HG02623 (cell line): ENCODE results near the gene SLC39A8.
"Not testable (repeated sequence)": the region's sequence is repeated elsewhere in the genome, so short reads cannot be mapped to it uniquely, and the experiment has no call there.

Experiments used
- ATAC-seq: cut with Tn5 transposase; IDR thresholded peaks from one replicate; pipeline ENCODE4 v1.9.1; 2021; ENCODE audit warnings: moderate library complexity; ENCODE audit not compliant: unreplicated experiment

The SLC39A8 gene

DNA sequence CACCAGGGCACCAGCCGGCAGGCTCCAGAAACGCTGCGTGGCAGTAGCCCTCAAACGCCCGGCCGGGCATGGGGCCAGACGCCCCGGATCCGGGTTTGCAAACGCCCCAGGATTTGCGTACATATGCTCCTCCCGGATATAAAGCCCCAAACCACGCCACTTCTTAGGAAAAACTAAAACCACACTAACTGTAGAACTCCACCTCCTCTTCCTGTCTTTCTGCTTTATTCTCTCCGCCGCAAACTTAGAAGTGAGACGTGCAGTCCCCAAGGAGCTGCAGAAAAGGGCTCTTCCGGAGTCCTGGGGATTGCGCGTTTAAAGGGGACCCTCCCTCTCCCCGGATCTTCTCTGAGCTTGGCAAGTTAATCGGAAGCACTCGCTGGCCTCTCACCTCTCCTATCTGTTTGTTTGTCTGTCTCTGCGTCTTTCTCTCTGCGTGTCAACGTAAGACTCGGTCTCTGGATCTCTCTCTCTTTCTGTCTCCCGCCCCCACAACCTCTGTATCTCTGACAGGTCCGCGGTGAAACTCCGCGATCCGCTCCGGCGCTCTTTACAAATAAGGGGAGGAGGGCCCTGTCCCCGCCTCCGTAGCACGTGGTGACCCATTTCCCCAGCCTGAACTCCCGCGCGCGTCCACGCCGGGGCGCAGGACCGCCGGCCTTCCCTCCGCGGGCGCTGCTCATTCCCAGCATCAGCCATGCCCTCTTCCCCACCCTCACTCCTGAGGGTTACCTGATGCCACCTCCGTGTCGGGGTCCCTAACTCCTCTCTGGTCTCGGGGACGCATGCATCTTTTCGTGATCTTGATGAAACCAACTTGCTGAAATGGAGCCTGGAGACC, at the start of gene SLC39A8:
Gene SLC39A8, minus strand, starts transcription at position 529 of the 841 bp plus-strand sequence. CDS start 820 bp downstream, outside the sequence.
- ATAC-seq: peak; percentile 76

DNA sequence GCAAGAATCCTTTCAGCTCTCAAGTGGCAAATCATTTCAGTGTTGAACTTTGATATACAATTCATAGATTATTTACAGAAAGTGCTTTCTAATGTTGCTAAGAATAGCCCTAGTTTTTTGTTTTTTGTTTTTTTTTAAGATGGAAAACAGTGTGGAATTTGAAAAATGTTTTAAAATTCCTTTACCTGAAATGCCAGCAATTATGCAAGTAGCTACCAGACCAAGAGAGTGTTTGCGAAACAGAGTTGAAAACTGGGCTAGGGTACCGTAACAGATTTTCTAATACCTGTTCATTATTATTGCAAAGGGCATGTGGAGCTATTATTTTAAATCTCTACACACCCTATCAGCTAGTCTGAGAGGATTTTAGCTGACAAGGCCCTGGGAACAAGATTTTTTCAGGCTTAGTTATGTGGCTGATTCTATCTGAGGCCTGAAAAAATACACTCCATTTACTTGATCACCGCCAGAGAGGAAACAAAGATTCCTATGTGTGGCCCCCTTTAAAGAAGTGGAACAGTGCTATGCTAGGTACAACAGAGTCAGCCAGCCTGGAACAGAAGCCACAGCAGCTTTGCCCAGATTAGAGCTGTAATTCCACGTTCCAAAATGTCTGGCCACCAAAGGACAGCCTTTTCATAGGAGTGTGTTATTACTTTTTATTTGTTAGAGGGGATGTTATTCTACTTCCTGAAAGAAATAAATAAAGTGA, 46.9 kb upstream of the SLC39A8 start:
- no peak for ATAC-seq

DNA sequence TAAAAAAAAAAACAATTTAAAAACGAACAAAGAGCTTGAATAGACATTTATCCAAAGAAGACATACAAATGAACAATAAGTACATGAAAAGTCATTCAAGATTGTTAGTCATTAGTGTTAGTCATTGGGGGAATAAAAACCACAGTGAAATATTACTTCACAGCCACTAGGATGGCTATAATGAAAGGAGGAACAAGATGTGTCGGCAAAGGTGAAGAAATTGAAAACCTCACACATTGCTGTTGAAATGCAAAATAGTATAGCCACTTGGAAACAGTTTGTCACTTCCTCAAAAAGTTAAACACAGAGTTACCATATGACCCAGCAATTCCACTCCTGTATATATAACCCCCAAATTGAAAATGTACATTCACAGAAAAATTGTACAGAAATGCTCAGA, 45.2 kb upstream of the SLC39A8 start:
- ATAC-seq: peak; percentile 92

DNA sequence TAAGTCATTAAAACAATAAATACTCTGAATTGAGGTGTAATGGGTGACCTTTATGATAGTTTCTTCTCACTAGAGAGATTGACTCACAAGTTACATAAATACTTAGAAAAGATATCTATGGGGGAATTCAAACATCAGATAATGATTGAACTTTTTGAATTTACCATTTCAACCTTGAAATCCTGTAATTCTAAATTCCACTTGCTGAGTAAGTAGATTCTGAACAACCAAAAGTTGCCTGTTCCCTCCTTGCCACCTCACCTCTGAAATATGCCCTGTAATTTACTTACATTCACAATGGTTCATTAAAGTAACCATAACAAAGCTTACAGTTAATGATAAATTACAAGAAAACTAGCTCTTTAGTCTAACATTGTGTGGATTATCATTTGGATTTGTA, 43.3 kb upstream of the SLC39A8 start:
- no peak for ATAC-seq

DNA sequence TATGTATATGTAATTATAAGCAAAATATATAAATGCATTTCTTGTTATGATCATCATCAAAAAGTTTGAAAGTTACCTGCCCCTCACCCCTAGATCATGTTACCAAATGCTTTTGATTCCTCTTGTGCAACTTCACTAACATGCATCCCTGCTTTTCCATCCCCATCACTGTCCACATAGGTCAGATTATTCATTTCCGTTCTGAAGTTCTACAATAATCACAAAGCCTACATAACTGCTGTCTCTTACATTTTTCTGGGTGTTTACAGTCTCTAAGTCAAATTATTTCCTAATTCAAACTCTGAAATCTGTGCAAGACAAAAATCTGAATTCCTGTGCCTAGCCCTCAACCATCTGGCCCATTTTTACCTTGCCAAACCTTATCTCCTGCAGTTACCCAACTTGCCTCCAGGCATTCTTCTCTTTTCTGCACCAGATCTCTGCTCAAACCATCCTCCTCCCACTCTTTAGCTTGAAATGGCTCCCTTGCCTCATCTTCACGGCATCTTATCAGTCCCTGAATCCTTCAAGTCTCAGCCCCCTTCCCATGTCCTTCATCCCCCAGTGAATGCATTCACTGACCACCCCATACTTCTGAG, 42.4 kb upstream of the SLC39A8 start:
- no peak for ATAC-seq

DNA sequence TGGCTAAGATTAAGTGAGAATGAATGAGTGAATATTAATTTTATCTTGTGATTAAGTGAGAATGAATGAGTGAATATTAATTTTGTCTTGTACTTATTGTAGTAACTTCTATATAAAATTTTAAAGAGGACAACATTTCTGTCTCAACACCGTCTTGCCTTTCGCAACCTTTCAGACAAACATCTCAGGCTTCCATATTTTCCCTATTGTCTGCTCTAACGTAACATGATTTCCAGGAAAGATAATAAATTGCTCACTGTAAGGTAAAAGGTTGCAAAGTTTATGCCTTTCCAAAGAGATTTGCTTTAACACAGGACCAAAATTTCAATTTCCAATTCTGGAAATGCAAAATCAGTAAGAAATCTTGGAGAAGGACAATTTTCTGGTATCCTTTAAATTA, 41.7 kb upstream of the SLC39A8 start:
- no peak for ATAC-seq

DNA sequence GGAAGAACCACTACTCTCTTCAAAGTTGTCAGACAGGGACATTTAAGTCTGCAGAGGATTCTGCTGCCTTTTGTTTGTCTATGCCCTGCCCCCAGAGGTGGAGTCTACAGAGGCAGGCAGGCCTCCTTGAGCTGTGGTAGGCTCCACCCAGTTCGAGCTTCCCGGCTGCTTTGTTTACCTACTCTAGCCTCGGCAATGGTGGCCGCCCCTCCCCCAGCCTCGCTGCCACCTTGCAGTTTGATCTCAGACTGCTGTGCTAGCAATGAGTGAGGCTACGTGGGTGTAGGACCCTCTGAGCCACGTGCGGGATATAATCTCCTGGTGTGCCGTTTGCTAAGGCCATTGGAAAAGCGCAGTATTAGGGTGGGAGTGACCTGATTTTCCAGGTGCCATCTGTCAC, 35.0 kb upstream of the SLC39A8 start:
- ATAC-seq: not testable (repeated sequence)

DNA sequence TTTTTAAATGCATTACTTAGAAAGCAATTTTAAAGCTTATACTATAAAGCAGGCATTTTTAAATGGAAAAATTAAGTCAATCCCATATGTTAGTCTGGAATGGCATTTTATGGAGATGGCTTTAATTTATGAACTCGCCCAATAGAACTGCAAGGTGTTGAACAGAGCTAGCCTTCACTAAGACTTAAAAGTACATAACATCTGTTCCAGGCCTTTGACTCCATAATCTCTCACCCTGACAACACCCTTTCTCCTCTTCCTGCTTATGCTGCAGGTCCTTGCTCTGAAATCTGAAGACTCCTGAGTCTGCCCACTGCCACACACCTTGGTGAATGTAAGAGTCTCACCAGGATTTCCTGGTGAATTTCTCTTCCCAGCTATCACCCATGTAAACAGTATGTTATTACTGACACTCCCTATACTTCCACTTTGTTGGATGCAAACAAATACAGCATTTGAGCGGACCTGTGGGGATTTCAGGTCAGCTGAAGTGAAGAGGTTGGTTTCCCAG, 17.7 kb upstream of the SLC39A8 start:
- no peak for ATAC-seq

DNA sequence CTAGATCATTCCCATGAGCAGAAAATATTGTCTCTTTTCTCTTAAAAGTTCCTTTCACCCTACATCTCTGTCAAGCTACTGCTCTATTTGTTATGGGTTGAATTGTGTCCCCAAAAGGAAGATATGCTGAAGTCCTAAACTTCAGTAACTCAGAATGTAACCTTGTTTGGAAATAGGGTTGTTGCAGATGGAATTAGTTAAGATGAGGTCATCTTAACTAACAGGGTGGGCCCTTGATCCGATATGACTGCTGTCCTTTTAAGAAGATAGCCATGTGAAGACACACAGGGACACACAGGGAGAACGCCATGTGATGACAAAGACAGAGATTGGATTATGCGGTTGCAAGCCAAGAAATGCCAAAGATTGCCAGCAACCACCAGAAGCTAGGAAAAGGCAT, 12.8 kb upstream of the SLC39A8 start:
- ATAC-seq: no peak

DNA sequence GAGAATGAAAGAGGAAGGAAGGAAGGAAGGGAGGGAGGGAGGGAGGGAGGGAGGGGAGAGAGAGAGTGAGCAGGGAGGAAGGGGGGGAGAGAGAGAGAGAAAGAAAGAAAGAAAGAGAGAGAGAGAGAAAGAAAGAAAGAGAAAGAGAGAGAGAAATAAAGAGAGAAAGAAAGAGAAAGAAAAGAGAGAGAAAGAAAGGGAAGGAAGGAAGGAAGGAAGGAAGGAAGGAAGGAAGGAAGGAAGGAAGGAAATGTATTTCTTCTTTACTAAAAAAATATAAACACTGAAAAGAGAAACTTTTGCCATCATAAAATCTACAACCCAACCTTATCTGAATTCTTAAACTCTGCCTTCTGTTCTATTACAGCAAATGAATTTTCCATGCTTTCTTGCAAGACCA, 12.4 kb upstream of the SLC39A8 start:
- not testable (repeated sequence) for ATAC-seq

DNA sequence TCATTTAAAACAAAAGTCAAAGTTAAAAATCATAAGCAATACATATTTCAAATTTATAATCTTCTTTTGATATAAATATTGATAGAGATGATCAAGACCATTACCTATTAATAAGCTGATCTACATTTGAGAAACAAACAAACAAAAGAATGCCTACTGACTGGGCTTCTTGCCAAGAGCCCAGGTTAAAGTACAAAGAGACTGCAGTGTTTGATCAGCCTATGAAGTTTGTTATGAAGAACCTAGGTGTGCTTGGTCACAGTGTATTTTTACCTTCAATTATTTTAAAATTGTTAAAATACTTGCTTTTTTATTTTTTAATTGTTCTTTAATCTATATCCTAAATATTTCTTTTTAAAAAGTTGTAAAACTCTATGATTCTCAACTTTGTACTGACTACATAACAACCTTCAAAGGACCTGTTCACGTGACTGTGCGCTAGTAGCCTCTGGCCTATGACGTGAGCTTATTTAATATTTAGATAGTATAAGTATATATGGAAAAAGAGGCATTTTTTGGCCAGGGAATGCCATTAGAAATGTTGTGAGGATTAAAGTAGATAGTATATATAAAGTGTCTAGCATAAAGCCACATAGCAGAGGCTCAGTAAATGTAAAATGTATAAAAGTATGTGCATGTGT, 11.4 kb upstream of the SLC39A8 start:
- no peak for ATAC-seq

DNA sequence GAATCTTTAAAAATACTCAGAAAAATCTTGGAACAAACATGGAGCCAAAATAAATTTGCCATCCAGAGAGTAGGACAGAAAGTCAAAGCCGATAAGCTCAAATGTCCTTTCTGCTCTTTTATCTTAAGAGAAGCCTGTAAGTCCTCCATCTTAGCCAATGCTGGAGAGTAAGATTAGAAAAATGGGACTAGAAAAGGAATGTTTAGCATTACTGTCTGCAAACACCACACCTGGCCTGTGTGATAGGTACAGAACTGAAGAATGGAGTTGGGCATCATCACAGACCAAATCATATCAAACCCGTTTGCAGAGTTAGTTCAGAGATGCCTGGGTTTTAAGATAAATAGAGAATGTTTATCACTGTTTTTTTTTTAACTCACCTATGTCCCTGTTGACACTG, 10.5 kb upstream of the SLC39A8 start:
- no peak for ATAC-seq

DNA sequence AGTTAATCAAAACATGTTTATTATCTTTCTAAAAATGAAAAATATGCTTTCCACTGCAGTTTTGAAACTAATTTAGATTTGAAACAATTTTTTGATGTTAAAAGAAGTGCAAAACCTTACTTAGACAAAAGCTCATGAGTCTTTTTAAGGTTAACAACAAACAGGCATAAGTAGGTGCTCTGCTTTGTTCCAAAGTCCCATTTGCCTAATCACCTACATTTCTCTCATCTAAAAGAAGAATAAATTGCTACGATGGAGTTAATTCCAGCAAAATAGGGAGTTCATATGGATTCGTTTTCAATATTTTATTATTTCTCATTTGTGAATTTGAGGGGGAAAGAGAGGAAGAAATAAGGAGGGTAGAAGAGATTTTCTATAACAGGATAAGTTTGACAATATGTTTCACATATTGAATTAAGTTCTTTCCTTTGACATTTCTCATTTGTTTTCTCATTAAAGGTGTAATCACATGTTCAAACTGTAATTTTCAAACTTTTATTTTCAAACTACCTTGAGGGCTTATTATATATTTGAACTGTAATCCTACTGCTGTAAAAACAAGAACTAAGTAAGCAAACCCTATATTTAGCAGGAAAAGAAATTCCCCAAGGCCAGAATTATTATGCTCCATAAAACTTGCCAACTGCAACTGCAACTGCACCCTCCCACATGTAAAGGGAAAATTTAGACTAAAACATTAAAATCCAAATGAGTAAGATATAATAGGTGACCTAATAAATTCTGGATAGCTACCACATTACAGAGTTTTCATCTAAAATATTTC, 9.6 kb upstream of the SLC39A8 start:
- ATAC-seq: no peak

DNA sequence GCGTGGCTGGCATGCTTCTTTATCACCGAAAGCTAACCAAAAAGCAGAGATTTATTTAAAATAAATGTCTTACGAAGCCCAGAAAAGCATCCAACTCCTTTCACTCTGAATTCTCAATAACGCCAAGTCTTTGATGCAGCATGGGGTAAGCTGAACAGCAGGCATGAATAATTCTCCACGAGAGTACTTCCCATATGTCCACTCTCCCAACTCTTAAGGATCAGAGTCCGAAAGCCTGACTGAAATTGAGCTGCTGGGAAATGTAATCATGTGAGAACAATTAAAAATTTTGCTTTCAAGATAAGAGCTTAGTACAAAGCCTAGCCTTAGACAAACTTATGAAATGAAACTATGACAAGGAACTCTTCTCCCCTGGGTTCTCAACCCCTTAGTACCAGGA, 7.5 kb upstream of the SLC39A8 start:
- ATAC-seq: no peak

DNA sequence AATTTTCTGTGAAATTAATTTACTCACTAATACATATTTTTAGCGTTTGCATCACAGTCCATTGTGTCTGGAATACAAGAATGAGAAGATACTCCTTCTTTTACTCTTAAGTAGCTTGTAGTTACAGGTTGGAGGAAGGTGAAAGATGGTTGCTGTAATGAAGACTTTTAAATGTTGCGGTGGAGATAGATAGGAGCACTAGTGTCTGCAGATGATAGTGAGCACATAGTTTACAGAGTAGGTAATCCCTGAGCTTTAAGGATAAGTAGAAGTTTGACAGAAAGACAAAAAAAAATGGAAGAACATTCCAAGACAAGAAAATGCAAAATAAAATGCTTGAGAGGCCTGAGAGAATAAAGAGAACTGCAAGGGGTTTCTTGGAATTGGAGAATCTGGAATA, 5.4 kb upstream of the SLC39A8 start:
- ATAC-seq: no peak

DNA sequence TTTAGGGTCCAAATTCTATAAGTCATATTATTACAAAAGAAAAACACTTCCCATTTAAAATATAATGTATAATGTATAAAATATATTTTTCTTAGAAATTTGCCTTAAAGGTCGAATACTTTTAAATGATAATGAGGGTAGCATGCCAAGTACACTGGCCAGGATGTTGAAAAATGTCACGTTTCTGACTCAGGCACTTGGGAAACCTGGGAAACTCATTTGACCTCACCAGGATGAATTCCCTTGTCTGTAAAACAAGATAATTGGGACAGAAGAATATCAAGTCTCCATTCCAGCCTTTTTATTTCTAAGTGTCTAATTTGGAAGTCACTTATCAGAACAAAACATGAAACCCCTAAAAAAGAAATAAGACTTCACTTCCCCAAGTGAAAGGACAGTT, 3.4 kb upstream of the SLC39A8 start:
- ATAC-seq: no peak

DNA sequence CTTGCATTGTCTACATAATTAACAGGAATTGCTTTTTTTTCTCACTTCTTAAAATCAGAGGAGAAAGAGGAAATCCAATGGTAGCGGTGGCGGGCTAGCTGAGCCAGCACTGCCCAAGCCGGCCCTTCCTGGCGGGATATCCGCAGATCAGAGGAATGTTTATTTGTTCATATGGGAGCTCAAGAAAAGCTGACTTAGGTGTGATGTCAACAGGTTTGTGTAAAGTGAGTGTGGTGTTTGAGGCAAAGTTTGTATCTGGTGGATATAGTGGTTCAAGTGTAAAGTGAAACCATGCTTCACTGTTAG, 466 bp upstream of the SLC39A8 start:
- no peak for ATAC-seq

DNA sequence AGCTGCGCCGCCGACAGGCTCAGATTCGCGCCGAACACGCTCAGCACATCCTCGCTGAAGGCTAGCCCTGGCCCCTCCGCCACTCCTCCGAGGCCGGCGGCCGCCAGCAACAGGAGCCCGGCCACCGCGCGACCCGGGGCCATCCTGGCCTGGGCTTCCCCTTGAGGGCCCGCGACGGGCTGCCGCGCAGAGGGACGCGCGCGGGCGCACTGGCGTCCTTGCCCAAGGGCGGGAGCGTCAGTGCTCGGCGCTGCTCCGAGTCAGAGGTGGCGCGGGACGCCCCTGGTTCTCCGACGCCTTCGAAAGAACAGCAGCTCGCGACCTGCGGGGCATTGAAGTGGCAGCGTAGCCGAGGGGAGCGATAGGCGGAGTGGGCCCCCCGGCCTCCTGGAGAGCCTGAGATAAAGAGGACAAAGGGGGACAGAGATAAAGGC, 745 bp downstream of the SLC39A8 start:
- peak; percentile 37 for ATAC-seq

DNA sequence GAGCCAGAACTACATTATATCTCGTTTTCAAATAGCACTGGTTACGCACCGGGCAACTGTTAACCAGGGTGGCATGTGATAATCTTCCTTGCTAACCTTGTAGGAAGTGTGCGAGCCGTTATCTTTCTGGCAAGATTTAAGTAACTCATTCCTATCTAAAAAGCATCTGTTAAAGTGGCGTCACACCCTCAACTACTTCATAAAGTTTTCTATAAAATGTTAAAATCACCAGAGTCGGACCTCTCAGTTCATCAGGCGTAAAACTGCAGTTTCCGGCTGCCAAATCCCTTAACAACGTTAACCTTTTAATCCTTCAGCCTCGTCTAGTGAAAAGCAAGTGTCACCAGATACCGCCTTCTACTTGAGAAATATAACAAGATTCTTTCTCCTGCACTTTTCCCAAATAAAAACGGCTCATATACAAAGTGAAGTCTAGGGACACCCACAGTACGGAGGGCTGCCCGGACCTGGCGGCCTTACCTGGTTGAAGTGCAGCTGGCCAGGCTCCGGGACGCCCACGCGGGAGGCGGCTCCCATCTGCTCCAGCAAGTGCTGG, 1.2 kb downstream of the SLC39A8 start:
- ATAC-seq: peak; percentile 32

DNA sequence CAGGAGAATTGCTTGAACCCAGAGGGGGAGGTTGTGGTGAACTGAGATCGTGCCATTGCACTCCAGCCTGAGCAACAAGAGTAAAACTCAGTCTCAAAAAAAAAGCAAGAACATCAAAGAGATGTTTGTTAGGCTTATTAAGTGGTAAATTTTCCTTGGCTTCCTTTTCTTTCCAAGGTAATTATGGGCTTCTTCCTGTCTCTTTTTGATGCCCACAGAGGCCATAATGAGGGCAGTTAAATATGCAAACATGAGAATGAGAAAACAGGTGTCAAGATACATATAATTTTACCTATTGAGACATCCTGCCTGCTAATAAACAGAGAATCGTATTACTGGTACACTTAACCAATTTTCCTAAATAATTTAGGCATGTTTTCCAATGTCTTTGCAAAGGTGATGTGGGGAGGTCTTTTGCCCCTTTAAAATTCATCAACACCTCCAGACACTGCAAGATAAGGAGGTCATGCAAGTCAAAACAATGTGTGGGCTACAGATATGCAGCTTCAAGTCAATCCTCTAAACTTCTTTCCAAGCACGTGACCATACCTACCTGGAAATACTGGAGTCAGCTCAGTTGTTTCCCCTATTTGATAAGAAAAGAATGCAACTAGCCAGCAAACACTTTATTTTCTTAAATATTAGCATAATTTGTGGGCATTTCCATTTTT, 2.7 kb downstream of the SLC39A8 start:
- no peak for ATAC-seq
